ENCODE measurements around the gene MTTP.

The MTTP gene

DNA sequence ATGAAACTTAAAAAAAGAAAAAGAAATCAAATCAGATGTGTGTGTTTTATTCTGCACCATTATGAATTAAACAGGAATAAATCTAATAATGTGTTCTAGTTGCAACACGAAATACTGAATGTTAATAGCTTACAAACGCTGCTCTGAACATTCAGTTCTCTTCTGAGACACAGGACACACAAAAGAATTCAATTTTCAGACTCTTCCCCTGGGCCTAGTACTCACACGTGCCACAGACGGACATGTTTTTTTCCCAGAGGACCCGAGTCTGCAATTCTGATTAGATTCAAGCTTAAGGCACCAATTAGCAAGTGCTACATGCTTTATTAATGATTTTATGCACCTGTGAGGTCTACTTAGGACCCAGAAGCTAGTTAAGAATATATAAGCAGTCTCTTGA, 62.5 kb downstream of the MTTP start:
- H3K27ac ChIP-seq, result no peak overlapping the region
- no peak for TF ChIP-seq ZFX (IDR thresholded peaks at IDR 0.05)
- no peak for TF ChIP-seq CTCF (conservative IDR thresholded peaks at IDR 0.05)

- TF ChIP-seq ZFX (IDR thresholded peaks at IDR 0.05) (no peak), CTCF (conservative IDR thresholded peaks at IDR 0.05) (no peak)
Observed at GRCh38 chr4:99640676-99641075, 66.1 kb downstream of the MTTP start.

DNA sequence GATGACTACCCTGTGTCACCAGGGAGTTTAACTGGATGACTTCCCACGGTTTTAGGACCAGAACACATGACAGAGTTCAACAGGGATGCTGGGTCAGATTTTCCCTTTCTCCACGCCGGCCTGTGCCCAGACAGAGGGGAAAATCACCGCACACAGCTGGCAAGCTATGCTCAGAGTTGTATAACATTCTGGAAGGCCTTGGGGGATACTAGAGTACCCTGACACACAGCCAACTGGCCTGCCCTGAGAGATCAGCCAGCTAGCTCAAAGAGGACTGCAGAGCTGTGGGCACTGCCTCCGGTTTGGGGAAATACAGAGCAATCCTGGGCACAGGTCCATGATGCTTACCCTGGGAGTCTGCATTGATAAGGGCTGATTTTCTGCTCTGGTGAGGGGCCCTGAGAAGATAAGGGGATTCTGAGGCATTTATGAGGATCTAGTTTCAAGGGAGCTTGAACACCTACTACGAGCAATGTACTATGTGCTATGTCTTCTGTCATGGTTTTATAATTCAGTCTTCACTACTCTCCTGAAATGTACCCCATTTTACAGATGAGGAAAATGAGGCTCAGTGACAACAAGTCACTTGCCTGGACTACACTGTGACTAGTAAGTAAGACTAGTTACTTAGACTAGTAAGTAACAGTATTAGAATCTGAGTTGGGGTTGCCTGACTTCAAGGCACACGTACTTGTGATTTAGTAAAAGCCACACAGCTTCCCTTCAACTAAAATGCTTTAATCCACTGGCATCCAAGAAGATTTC, 68.3 kb downstream of the MTTP start:
- H3K27ac ChIP-seq, result no peak overlapping the region
- no peak for TF ChIP-seq CTCF (conservative IDR thresholded peaks at IDR 0.05)
- no peak for TF ChIP-seq ZFX (IDR thresholded peaks at IDR 0.05)

More at GRCh38 chr4:99640676-99641075, 66.1 kb downstream of the MTTP start:
- H3K27ac ChIP-seq, result no peak overlapping the region

- no peak overlapping the region for H3K27ac ChIP-seq
- TF ChIP-seq CTCF (conservative IDR thresholded peaks at IDR 0.05) (no peak), ZFX (IDR thresholded peaks at IDR 0.05) (no peak)
Observed at GRCh38 chr4:99644453-99644852, 69.8 kb downstream of the MTTP start.

DNA sequence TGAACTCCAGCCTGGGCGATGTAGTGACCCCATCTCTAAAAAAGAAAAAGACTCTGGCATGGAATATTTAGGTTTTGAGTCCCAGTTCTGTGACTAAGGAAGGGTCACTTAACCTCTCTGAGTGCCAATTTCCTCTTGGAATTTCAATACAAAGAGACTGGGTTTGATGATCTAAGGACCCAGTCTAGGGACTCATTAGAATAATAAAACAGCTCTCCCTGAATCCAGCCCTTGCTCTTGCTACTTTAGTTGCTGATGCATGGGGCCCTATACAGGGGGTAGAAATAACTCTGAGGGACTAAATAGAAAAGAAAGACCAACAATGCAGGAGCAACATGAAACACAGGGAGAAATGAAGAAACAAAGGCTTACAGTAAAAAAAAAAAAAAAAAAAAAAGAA, 70.4 kb downstream of the MTTP start:
- TF ChIP-seq CTCF (conservative IDR thresholded peaks at IDR 0.05) (no peak), ZFX (IDR thresholded peaks at IDR 0.05) (no peak)
- H3K27ac ChIP-seq, result no peak overlapping the region

- no peak for TF ChIP-seq ZFX (IDR thresholded peaks at IDR 0.05)
- no peak for TF ChIP-seq CTCF (conservative IDR thresholded peaks at IDR 0.05)
- H3K27ac ChIP-seq, result no peak overlapping the region
Observed at GRCh38 chr4:99645638-99646037, 71.0 kb downstream of the MTTP start.

DNA sequence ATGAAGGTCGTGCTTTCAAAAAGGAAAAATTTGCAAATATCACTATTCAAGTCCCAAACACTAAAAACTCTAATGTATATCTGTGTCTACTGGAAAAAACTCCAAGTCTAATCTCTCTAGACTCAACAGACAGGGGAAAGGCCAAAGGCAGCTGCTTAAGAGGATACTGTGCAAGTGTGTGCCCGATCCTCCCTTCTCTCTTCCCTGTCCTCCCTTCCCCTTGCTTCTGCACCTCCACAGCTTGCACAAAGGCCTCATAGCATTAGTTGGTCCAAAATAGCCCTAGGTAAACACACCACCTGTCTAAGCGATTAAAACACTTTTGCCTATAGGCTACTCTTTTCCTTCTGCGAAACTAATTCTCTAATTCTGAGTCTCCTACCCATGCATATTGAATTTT, 72.4 kb downstream of the MTTP start:
- no peak overlapping the region for H3K27ac ChIP-seq
- no peak for TF ChIP-seq CTCF (conservative IDR thresholded peaks at IDR 0.05)
- no peak for TF ChIP-seq ZFX (IDR thresholded peaks at IDR 0.05)
